IMR-90 (cell line): ENCODE measurements around the gene MCF2L. TPM values are rescaled to one million over a fixed set of nuclear protein-coding genes. Genes with fewer than 3 reads are reported as not detected.

ENCODE experiments used
- ATAC-seq: fragments of 200-7000 bp; cut with Tn5 transposase; 2 replicates; pipeline ENCODE4 v1.9.1; 2020; ENCODE audit warnings: low read depth, mild to moderate bottlenecking, moderate library complexity
- BruUV-seq: library from RNA; stranded (reverse); fragments of 400-500 nt; replicated peaks from 2 replicates; lab custom pipeline; 2021; lab: Mats Ljungman, UMichigan
- CTCF ChIA-PET: fragments of 300-600 bp; formaldehyde crosslinking; extraction: SDS; loops from one replicate; lab custom pipeline; 2021; ENCODE audit warnings: antibody characterized with exemption; lab: Yijun Ruan, JAX
- POLR2A ChIA-PET: fragments of 300-600 bp; sonication (Branson Sonifier 250); formaldehyde crosslinking; loops from one replicate; lab custom pipeline; 2022; ENCODE audit warnings: antibody characterized with exemption; ENCODE audit not compliant: unreplicated experiment; lab: Charles Lee
- DNase-seq: peaks from one replicate; pipeline ENCODE4 v3.0.0; 2013
- H2AFZ ChIP-seq: replicated peaks from 2 replicates; pipeline ENCODE3; 2013; ENCODE audit warnings: low read length, mild to moderate bottlenecking; ENCODE audit not compliant: poor library complexity
- H2AK5ac ChIP-seq: 2 replicates; pipeline ENCODE4 v1.6.1; 2013; ENCODE audit warnings: low read depth, low read length, inconsistent platforms
- H2AK9ac ChIP-seq: replicated peaks from 2 replicates; pipeline ENCODE3; 2013; ENCODE audit warnings: mild to moderate bottlenecking, low read depth, low read length, moderate library complexity; ENCODE audit not compliant: poor library complexity
- H2BK120ac ChIP-seq: 2 replicates; pipeline ENCODE4 v1.6.1; 2013; ENCODE audit warnings: low read depth, low read length, inconsistent platforms
- H2BK15ac ChIP-seq: 3 replicates; pipeline ENCODE4 v1.6.1; 2013; ENCODE audit warnings: low read depth, low read length, inconsistent platforms
- H2BK20ac ChIP-seq: 2 replicates; pipeline ENCODE4 v1.6.1; 2013; ENCODE audit warnings: low read depth, mild to moderate bottlenecking, inconsistent platforms, low read length, moderate library complexity
- H2BK5ac ChIP-seq: 2 replicates; pipeline ENCODE4 v1.6.1; 2013; ENCODE audit warnings: mild to moderate bottlenecking, low read depth, low read length, inconsistent platforms; ENCODE audit not compliant: poor library complexity, severe bottlenecking
- H3K14ac ChIP-seq: replicated peaks from 2 replicates; pipeline ENCODE4 v1.6.1; 2013; ENCODE audit warnings: low read depth, low read length, inconsistent platforms
- H3K18ac ChIP-seq: 2 replicates; pipeline ENCODE4 v1.6.1; 2013; ENCODE audit warnings: low read depth, low read length, control low read depth
- H3K23ac ChIP-seq: 2 replicates; pipeline ENCODE4 v1.6.1; 2013; ENCODE audit warnings: low read depth, low read length, inconsistent platforms
- H3K27ac ChIP-seq: 2 replicates; pipeline ENCODE4 v1.5.1; 2013; ENCODE audit warnings: mild to moderate bottlenecking, control low read depth, low read length; ENCODE audit not compliant: insufficient read depth
- H3K27me3 ChIP-seq: 2 replicates; pipeline ENCODE4 v1.6.1; 2013; ENCODE audit warnings: low read length; ENCODE audit not compliant: control insufficient read depth, insufficient read depth
- H3K36me3 ChIP-seq: 2 replicates; pipeline ENCODE4 v1.6.1; 2013; ENCODE audit warnings: low read length, mixed read lengths; ENCODE audit not compliant: control insufficient read depth, insufficient read depth
- H3K4ac ChIP-seq: 2 replicates; pipeline ENCODE4 v1.6.1; 2013; ENCODE audit warnings: low read depth, low read length, inconsistent platforms
- H3K4me1 ChIP-seq: 2 replicates; pipeline ENCODE4 v1.6.1; 2013; ENCODE audit warnings: low read length, mixed read lengths; ENCODE audit not compliant: control insufficient read depth, insufficient read depth
- H3K4me2 ChIP-seq: 2 replicates; pipeline ENCODE4 v1.6.1; 2013; ENCODE audit warnings: low read depth, mild to moderate bottlenecking, control low read depth, low read length, moderate library complexity
- H3K4me3 ChIP-seq: 2 replicates; pipeline ENCODE4 v1.5.1; 2013; ENCODE audit warnings: low read depth, mild to moderate bottlenecking, control low read depth, low read length, moderate library complexity; ENCODE audit not compliant: insufficient read depth
- H3K56ac ChIP-seq: 2 replicates; pipeline ENCODE4 v1.6.1; 2013; ENCODE audit warnings: low read length, inconsistent platforms; ENCODE audit not compliant: insufficient read depth; ENCODE audit errors: extremely low read depth
- H3K79me1 ChIP-seq, 2 experiments: 2 replicates each; pipeline ENCODE4 v1.6.1; 2013; ENCODE audit warnings: low read length in 2 of 2, inconsistent platforms in 1 of 2, low read depth in 1 of 2
- H3K9ac ChIP-seq: 2 replicates; pipeline ENCODE4 v1.6.1; 2013; ENCODE audit warnings: low read depth, low read length, control low read depth
- H3K9me1 ChIP-seq: 2 replicates; pipeline ENCODE4 v1.6.1; 2013; ENCODE audit warnings: low read length, inconsistent platforms; ENCODE audit not compliant: insufficient read depth
- H3K9me3 ChIP-seq: 2 replicates; pipeline ENCODE4 v1.6.1; 2013; ENCODE audit warnings: low read length; ENCODE audit not compliant: control insufficient read depth, insufficient read depth
- H4K20me1 ChIP-seq: 2 replicates; pipeline ENCODE4 v1.6.1; 2013; ENCODE audit warnings: low read length, inconsistent platforms; ENCODE audit not compliant: insufficient read depth
- H4K5ac ChIP-seq: 2 replicates; pipeline ENCODE4 v1.6.1; 2013; ENCODE audit warnings: mild to moderate bottlenecking, low read depth, low read length, control low read depth
- H4K8ac ChIP-seq, 2 experiments: 2 replicates each; pipeline ENCODE4 v1.6.1; 2013; ENCODE audit warnings: low read depth in 2 of 2, low read length in 2 of 2, control low read depth in 1 of 2, inconsistent platforms in 1 of 2
- H4K91ac ChIP-seq: 2 replicates; pipeline ENCODE4 v1.6.1; 2013; ENCODE audit warnings: low read depth, low read length, inconsistent platforms; ENCODE audit not compliant: insufficient read depth
- BHLHE40 ChIP-seq: fragments of 150-350 bp; IDR thresholded peaks from 2 replicates; pipeline ENCODE4 v1.6.1; 2016; ENCODE audit warnings: mild to moderate bottlenecking, low read depth, low read length
- CEBPB ChIP-seq: IDR thresholded peaks from 2 replicates; pipeline ENCODE4 v1.6.1; 2012; ENCODE audit warnings: low read depth, low read length, improper control_type of control experiment
- CHD1 ChIP-seq: IDR thresholded peaks from 2 replicates; pipeline ENCODE4 v1.6.1; 2012; ENCODE audit warnings: low read depth, low read length, improper control_type of control experiment
- CTCF ChIP-seq: conservative IDR thresholded peaks from 2 replicates; pipeline ENCODE4 v1.5.1; 2012; ENCODE audit warnings: mild to moderate bottlenecking, low read depth, low read length, improper control_type of control experiment
- ELK1 ChIP-seq: fragments of 150-350 bp; IDR thresholded peaks from 2 replicates; pipeline ENCODE4 v1.6.1; 2016; ENCODE audit warnings: low read depth, mild to moderate bottlenecking, low read length, moderate library complexity, borderline replicate concordance
- FOS ChIP-seq: fragments of 150-350 bp; IDR thresholded peaks from 2 replicates; pipeline ENCODE4 v1.6.1; 2016; ENCODE audit warnings: low read depth, low read length
- MAFK ChIP-seq: IDR thresholded peaks from 2 replicates; pipeline ENCODE4 v1.6.1; 2012; ENCODE audit warnings: low read depth, low read length, improper control_type of control experiment
- MAZ ChIP-seq: IDR thresholded peaks from 2 replicates; pipeline ENCODE4 v1.6.1; 2012; ENCODE audit warnings: low read depth, mild to moderate bottlenecking, low read length, improper control_type of control experiment, moderate library complexity, borderline replicate concordance
- MXI1 ChIP-seq: IDR thresholded peaks from 2 replicates; pipeline ENCODE4 v1.6.1; 2012; ENCODE audit warnings: low read depth, mild to moderate bottlenecking, low read length, moderate library complexity, borderline replicate concordance
- NFE2L2 ChIP-seq: fragments of 150-350 bp; IDR thresholded peaks from 2 replicates; pipeline ENCODE4 v1.6.1; 2016; ENCODE audit warnings: low read depth, mild to moderate bottlenecking, low read length
- RAD21 ChIP-seq: IDR thresholded peaks from 2 replicates; pipeline ENCODE4 v1.6.1; 2012; ENCODE audit warnings: low read length, improper control_type of control experiment
- RCOR1 ChIP-seq: IDR thresholded peaks from 2 replicates; pipeline ENCODE4 v1.6.1; 2012; ENCODE audit warnings: mild to moderate bottlenecking, low read length, improper control_type of control experiment; ENCODE audit not compliant: insufficient replicate concordance
- RFX5 ChIP-seq: IDR thresholded peaks from 2 replicates; pipeline ENCODE4 v1.8.0; 2012; ENCODE audit warnings: low read depth, mild to moderate bottlenecking, low read length, moderate library complexity
- SMC3 ChIP-seq: fragments of 150-350 bp; IDR thresholded peaks from 2 replicates; pipeline ENCODE4 v1.6.1; 2016; ENCODE audit warnings: low read depth, mild to moderate bottlenecking, antibody characterized with exemption, low read length, moderate library complexity
- USF2 ChIP-seq: fragments of 150-350 bp; IDR thresholded peaks from 2 replicates; pipeline ENCODE4 v1.6.1; 2017; ENCODE audit warnings: mild to moderate bottlenecking, antibody characterized with exemption, low read length, low read depth
- WGBS, 2 experiments: methylation state at CpG; one replicate each; pipeline versions ENCODE4 v1.1.5 to v1.1.7; 2013; ENCODE audit warnings: missing lambda C conversion rate in 2 of 2; ENCODE audit not compliant: insufficient read length in 1 of 2; ENCODE audit errors: extremely low coverage in 2 of 2; 5-methylcytosine and 5-hydroxymethylcytosine counted together
- dilution Hi-C: fragments of 300-500 bp; cut with HindIII; formaldehyde crosslinking; loops from one replicate; pipeline ENCODE4 v1.14.3; 2018; ENCODE audit warnings: low sequenced_read_pairs; ENCODE audit not compliant: unreplicated experiment
- in situ Hi-C: fragments of 300-500 bp; cut with MboI; formaldehyde crosslinking; loops from 3 replicates; pipeline ENCODE4 v1.14.3; 2019; ENCODE audit warnings: low sequenced_read_pairs, inconsistent platforms, mixed read lengths
- intact Hi-C: fragments of 100-400 bp; cut with micrococcal nuclease; formaldehyde crosslinking; loops from 2 replicates; pipeline ENCODE4 v1.10.0; 2022
- polyA plus RNA-seq, 3 experiments: library from polyadenylated mRNA; depleted of rRNA; stranded (reverse); fragments of >200 nt; gene quantifications; 2 replicates each; pipeline ENCODE4 v1.2.3, GENCODE V29; 2012; ENCODE audit warnings: low replicate concordance in 1 of 3
- total RNA-seq: library from RNA; depleted of rRNA; stranded (reverse); fragments of >200 nt; gene quantifications from 2 replicates; pipeline ENCODE4 v1.2.3, GENCODE V29; 2012

The MCF2L gene
- total and polyA plus RNA-seq, 2 of the 4 experiments (the other 2 are of a cell fraction): 0.18 TPM; not detected in 1

DNA sequence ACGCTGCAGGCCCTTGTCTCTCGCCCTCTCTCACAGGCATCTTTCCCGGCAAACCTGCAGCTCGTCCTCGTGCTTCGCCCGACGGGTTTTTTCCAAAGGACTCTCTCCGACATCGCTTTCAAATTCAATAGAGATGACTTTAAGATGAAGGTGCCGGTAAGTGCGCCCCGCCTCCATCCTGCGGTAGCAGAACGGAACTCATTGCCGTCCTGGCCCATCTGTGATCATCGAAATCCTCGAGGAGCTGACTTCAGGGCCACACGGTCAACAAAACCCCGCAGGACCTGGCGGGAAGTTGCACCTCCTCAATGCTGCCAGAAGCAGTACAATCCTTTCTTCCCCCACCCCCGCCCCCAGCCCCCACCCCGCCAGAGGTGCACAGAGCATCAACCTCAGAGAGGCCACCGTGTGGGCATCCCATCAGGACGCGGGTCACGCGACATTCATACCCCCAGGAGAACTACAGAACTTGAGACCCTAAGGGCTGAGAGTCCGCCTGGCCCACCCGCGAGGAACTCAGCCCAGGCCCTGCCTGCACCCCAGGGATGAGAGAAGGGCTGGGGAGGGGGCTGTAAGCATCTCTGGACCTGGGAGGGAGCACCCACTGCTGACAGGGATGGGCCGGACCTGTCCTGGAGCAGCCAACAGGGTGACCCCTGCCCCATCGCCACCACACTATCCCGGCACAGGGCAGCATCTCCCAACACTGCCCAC, 91.7 kb downstream of the MCF2L start:
- Histone ChIP-seq H4K5ac (no peak overlapping the region), H2BK15ac (no peak overlapping the region), H2AFZ (no peak overlapping the region), H4K8ac (no peak overlapping the region), H3K14ac (no peak overlapping the region), H4K20me1 (no peaks in the 10 kb centered on the region; the same call in 1 of the 2 replicates), H3K56ac (no peak overlapping the region), H2BK120ac (no peak overlapping the region), H3K79me1 (no peaks in the 10 kb centered on the region), H3K4me3 (no peak overlapping the region), H3K18ac (no peak overlapping the region), H2AK5ac (no peak overlapping the region), H3K9me1 (0 out of 2 replicates have a peak, but pooled peaks cover 4% of the 10 kb centered on the region), H2BK20ac (no peak overlapping the region), H3K27me3 (peaks cover 2% of the 10 kb centered on the region), H2BK5ac (no peak overlapping the region), H3K9ac (no peak overlapping the region), H3K23ac (no peak overlapping the region), H2AK9ac (no peak overlapping the region), H3K27ac (no peak overlapping the region), H4K91ac (no peak overlapping the region), H3K4me1 (no peaks in the 10 kb centered on the region), H3K36me3 (no peaks in the 10 kb centered on the region), H3K4me2 (no peak overlapping the region), H3K9me3 (peaks cover 5% of the 10 kb centered on the region; the same call in 1 of the 2 replicates), H3K4ac (no peak overlapping the region)
- no TSS peak for BruUV-seq
- intact Hi-C loops: no loop called here
- ChIA-PET CTCF (no interaction called here), POLR2A (no interaction called here)
- in situ Hi-C loops: no loop called here
- 67% methylated on average over 9 of the region's 34 CpGs; no CpG with 5 or more reads in 1 of the 2 experiments for WGBS, 2 experiments
- DNase-seq (no peak), ATAC-seq (no peak)
- dilution Hi-C loops: no loop called here
- TF ChIP-seq MXI1 (no peak), CTCF (no peak), NFE2L2 (no peak), ELK1 (no peak), RAD21 (no peak), MAFK (no peak), CHD1 (no peak), SMC3 (no peak), RFX5 (no peak), FOS (no peak), USF2 (no peak), CEBPB (no peak), BHLHE40 (no peak), MAZ (no peak), RCOR1 (no peak)
